HG02623 (cell line): ENCODE results near the gene USP47.

Experiments
- ATAC-seq: cut with Tn5 transposase; IDR thresholded peaks from one replicate; pipeline ENCODE4 v1.9.1; 2021; ENCODE audit warnings: moderate library complexity; ENCODE audit not compliant: unreplicated experiment

USP47 gene

DNA sequence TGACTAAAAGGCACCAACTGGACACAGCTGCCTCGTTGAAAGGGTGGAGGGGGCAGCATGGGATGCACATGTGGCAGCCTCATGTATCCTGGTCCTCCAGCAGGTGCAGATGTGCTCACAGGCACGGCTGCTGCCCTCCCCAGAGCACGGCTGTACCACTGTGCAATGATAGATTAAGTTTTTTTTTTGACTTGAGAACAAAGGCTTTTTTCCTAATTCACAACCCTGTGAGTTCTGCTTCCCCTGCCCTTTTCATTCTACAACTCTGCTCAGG is 155.2 kb downstream of the USP47 start:
- no peak for ATAC-seq

DNA sequence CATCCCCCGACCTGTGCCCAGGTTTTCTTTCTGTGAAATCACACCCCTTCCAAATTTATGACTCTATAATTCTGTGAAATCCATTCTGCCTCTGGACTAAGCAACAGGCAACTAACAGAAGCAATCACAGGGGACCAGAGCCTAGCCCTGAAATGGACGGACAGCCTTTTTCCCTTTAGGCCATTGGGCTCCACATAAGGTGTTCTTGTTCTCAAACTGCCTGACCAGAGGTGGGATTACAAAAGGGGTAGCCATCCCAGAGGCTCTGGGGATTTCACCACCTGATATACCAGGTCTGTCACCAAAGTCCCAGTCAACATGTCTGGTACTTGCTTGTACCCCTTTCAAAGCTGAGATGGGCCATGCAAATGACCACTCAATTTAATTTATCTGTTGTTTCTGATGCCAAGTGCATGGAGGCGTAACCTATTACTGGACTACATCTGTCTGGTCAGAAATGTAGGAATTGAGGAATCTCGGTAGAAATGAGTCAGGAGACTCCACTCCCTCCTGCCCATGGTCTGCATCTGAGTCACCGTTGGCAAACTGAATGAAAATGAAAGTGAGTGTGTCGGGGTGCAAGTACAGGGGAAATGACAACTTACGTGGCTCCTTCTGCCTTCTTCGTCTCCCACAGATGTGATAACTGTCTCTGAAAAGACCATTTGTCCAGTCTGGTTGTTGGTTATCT is 156.5 kb downstream of the USP47 start:
- ATAC-seq = no peak

DNA sequence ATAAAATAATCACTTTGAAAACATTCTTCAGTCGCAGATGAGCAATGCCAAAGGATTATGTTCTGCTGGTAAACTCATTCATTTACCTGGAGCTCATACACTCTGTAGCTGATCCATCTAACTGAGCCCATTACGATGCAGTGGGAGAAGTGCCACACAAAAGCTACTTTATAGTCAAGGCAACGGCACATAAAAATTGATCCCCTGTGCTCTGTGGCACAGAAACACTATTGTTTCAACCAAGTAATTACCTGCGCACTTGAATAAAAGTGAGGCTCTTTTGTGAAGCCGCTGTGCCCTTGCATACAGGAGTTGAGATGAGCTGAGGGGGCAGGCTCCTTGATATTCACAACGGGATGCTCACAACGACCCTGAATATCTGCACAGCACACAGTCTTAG is 159.4 kb downstream of the USP47 start:
- ATAC-seq = no peak

DNA sequence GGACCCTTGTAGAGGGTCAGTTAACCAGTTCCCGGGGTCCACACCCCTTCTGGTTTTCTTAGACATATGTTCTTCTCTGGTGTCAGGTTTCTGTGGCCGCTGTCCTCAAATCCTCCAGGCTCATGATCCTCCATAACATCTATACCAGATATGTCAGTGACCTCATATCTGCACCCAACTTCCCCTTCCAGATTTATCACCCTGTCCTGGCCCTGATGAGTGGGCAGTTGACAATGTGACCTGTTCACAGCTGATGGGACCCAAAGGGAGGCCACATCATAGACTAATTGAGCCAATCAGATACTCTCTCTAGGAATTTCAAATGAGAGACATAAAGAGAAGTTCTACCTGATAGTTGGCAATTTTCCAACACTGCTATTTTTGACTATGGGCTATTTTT is 161.6 kb downstream of the USP47 start:
- no peak for ATAC-seq

GRCh38 chr11:12003815-12004214 is 162.0 kb downstream of the USP47 start:
- ATAC-seq = no peak

- ATAC-seq = no peak
Observed at GRCh38 chr11:12005061-12005460, 163.3 kb downstream of the USP47 start.

DNA sequence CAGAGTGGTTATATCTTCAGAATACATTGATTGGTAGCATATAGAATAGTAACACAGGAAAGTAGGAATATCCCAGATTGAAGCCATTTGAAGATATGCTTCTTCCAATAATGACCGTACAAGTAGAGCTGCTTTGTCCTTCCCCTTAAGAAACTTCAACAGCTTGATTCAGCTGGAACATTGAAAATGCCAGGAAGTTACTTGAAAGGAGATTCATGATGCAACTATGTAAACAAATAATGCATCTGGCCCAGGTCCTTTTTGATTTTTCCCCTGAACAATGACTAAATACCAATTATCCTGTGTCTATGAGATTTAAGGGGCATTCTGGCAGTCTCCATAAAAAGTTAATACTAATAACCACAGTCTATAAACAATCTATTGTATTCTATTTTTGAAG is 163.7 kb downstream of the USP47 start:
- ATAC-seq = no peak

DNA sequence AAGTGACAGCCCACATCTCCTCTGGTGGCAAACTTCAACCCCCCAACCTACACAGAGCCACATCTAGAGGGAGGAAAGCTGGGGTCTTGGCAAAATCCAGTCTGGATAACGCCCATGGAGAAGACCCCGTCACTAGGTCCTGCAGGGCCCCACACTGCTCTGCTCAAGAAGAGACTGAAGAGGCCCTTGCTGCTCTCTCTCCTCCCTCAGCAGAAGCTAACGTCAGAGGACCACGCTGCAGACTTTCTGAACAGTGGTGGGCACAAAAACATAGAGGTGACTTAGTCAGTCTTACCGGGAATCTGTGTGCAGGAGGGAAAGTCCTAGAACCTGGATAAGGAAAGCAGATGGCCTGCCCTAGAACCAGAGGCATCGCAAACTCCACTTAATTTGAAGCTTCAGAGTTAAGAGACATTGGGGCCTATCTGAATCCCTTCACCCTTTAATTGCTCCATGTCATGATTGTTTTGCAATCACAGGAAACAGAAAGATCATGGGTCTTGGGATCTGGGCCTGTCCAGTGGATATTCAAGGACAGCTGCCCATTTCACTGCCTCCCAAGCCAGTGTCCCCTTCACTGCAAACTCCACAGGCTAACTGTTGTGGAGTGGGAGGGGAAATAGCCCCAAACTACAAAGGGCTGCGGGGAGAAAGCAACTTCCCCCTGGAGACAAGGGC is 164.9 kb downstream of the USP47 start:
- no peak for ATAC-seq

DNA sequence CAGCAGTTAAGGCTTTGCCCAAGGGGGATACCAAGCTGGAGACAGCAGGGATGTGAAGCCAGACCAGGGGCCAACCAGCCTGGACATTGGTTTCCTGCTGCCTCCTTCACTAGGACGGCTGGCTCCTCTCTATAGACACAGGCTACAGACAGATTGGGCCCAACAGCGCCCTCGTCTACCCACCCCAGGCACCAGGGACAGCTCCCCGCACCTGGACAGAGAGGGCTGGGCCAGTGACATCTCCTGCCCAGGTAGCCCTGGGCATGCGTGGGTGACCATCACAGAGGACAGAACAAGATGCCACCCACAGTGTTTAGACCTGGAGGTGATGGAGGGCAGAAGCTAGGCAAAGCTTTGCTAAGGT is 165.4 kb downstream of the USP47 start:
- ATAC-seq = no peak

GRCh38 chr11:12007769-12008737 is 166.3 kb downstream of the USP47 start, which contains the start of gene DKK3:
Gene DKK3, minus strand, starts transcription at chr11:12008626. Its CDS starts 44 bp downstream, at chr11:12008582.
- no peak for ATAC-seq
